GM19438 (cell line): Measurements from ENCODE around the gene MKS1.

Experiments used
- ATAC-seq: cut with Tn5 transposase; IDR thresholded peaks from one replicate; pipeline ENCODE4 v1.9.1; 2021; ENCODE audit warnings: low read depth; ENCODE audit not compliant: unreplicated experiment

Gene MKS1

GRCh38 chr17:58172369-58173071 lies 46.5 kb downstream of the MKS1 start:
- ATAC-seq: no peak

- no peak for ATAC-seq
Observed at GRCh38 chr17:58170622-58171021, 48.4 kb downstream of the MKS1 start.

GRCh38 chr17:58166682-58167081 lies 52.4 kb downstream of the MKS1 start, which contains the start of gene OR4D2:
Gene OR4D2 (plus strand): TSS chr17:58166982. CDS start chr17:58169656, 2,674 bp downstream.
- ATAC-seq: no peak

GRCh38 chr17:58165981-58166380 lies 53.1 kb downstream of the MKS1 start:
- ATAC-seq: no peak

GRCh38 chr17:58161566-58161965 lies 57.5 kb downstream of the MKS1 start:
- ATAC-seq: no peak

GRCh38 chr17:58158181-58158580 lies 60.9 kb downstream of the MKS1 start:
- ATAC-seq: no peak

GRCh38 chr17:58156839-58157803 lies 61.9 kb downstream of the MKS1 start:
- ATAC-seq: no peak
